ENCODE data around the gene OR7C2. TPM values are rescaled to one million over a fixed set of nuclear protein-coding genes. Genes with fewer than 3 reads are reported as not detected.

Gene OR7C2
- total and polyA plus RNA-seq, 2 of the 8 experiments (the other 6 are each of a cell fraction or from before 2014, with no cell fraction given), result not detected

- POLR2A ChIA-PET (ENCODE audit: partially characterized antibody), result no interaction called here
- TF ChIP-seq PHF8 (conservative IDR thresholded peaks at IDR 0.05; ENCODE audit: low read depth, low read length) (no peak), POU5F1 (IDR thresholded peaks at IDR 0.05; ENCODE audit: low read depth, low read length) (no peak), CTCF (IDR thresholded peaks at IDR 0.05; ENCODE audit: control extremely low read depth in 1 of 3, insufficient read depth in 1 of 3, low read depth in 1 of 3, low read length in 3 of 3) (no peak), CHD1 (IDR thresholded peaks at IDR 0.05; ENCODE audit: low read depth, low read length) (no peak), TCF12 (IDR thresholded peaks at IDR 0.05; ENCODE audit: low read depth, low read length) (no peak), KDM1A (IDR thresholded peaks at IDR 0.05; ENCODE audit: borderline replicate concordance, low read length) (no peak), FOSL1 (IDR thresholded peaks at IDR 0.05; ENCODE audit: insufficient read depth, low read depth, low read length) (no peak), MAX (IDR thresholded peaks at IDR 0.05) (no peak), RXRA (IDR thresholded peaks at IDR 0.05; ENCODE audit: insufficient read depth, low read depth, low read length) (no peak), TAF1 (IDR thresholded peaks at IDR 0.05; ENCODE audit: low read depth, low read length) (no peak), NRF1 (IDR thresholded peaks at IDR 0.05; ENCODE audit: low read depth, low read length) (no peak), TEAD4 (IDR thresholded peaks at IDR 0.05; ENCODE audit: low read depth, low read length) (no peak), JUN (IDR thresholded peaks at IDR 0.05; ENCODE audit: low read depth, low read length) (no peak)
These were observed 30.2 kb downstream of the OR7C2 start for GRCh38 chr19:14971474-14971873.

More at GRCh38 chr19:14971474-14971873, 30.2 kb downstream of the OR7C2 start:
- H3K79me1 ChIP-seq (ENCODE audit: low read depth, low read length), result no peaks in the 10 kb centered on the region
- no peaks in the 10 kb centered on the region for H3K9me3 ChIP-seq (ENCODE audit: insufficient read depth in 2 of 2, low read depth in 1 of 2, low read length in 1 of 2)
- H3K27me3 ChIP-seq (replicated peaks in 1 of 4; ENCODE audit: control insufficient read depth in 3 of 4, extremely low read depth in 1 of 4, insufficient read depth in 3 of 4, low read length in 3 of 4), result no peaks in the 10 kb centered on the region
- peaks cover 0 to 5% (median 0%) of the 10 kb centered on the region in 4 experiments; a peak in 1 of 8 replicates for H3K36me3 ChIP-seq (ENCODE audit: control insufficient read depth in 2 of 4, insufficient read depth in 4 of 4, low read length in 3 of 4)
- H3K4me2 ChIP-seq (ENCODE audit: insufficient read depth in 1 of 2, low read depth in 2 of 2, low read length in 2 of 2), result no peak overlapping the region
- no peaks in the 10 kb centered on the region for H3K23me2 ChIP-seq (ENCODE audit: low read depth, low read length)
- no peak overlapping the region for H2AFZ ChIP-seq (ENCODE audit: low read length)
- no peak overlapping the region for H3K27ac ChIP-seq (ENCODE audit: low read depth, low read length)
- no peak overlapping the region for H3K4me3 ChIP-seq (ENCODE audit: extremely low read depth in 1 of 4, insufficient read depth in 2 of 4, low read depth in 3 of 4, low read length in 4 of 4)
- H4K8ac ChIP-seq (ENCODE audit: extremely low read depth, insufficient read depth, low read length), result no peak overlapping the region
- no peak overlapping the region for H3K14ac ChIP-seq (ENCODE audit: insufficient read length)
- WGBS, 2 experiments (ENCODE audit: extremely low coverage in 1 of 2, insufficient coverage in 1 of 2, insufficient read length in 1 of 2, insufficient replicate concordance in 2 of 2, low coverage in 1 of 2, low lambda C conversion rate in 2 of 2, missing lambda C conversion rate in 1 of 2), result 83% methylated on average over 7 of the region's 7 CpGs; no CpG with 5 or more reads in 1 of the 2 experiments
- no peak overlapping the region for H2BK12ac ChIP-seq (ENCODE audit: low read depth, low read length)
- H3K9ac ChIP-seq (replicated peaks in 1 of 4; ENCODE audit: extremely low read depth in 1 of 4, low read depth in 3 of 4, low read length in 3 of 4), result no peak overlapping the region
- no peak overlapping the region for H3K18ac ChIP-seq (ENCODE audit: extremely low read depth, low read length)
- H3K4me1 ChIP-seq (replicated peaks in 1 of 4; ENCODE audit: control insufficient read depth in 3 of 4, insufficient read depth in 4 of 4, low read length in 3 of 4), result no peaks in the 10 kb centered on the region
- no peak overlapping the region for H2BK15ac ChIP-seq (ENCODE audit: low read length)
- H3K56ac ChIP-seq (replicated peaks; ENCODE audit: insufficient read length, low read depth, low read length), result no peak overlapping the region
- CTCF ChIA-PET (ENCODE audit: partially characterized antibody), result no interaction called here
- H2BK120ac ChIP-seq (replicated peaks; ENCODE audit: low read depth, low read length), result no peak overlapping the region
- H2BK20ac ChIP-seq (ENCODE audit: low read length), result no peak overlapping the region
- H3K23ac ChIP-seq (ENCODE audit: insufficient read length), result no peak overlapping the region
- H3K4ac ChIP-seq (replicated peaks; ENCODE audit: insufficient read length, low read depth, low read length), result no peak overlapping the region
- H2AK5ac ChIP-seq (ENCODE audit: low read depth, low read length), result no peak overlapping the region
- H4K91ac ChIP-seq (replicated peaks; ENCODE audit: insufficient read length, low read length), result no peak overlapping the region
- no peak overlapping the region for H4K5ac ChIP-seq (ENCODE audit: insufficient read length, low read depth, low read length)
- peaks cover 0 to 1% of the 10 kb centered on the region in 2 experiments for H4K20me1 ChIP-seq (replicated peaks in 1 of 2; ENCODE audit: control insufficient read depth in 1 of 2, insufficient read depth in 2 of 2, low read length in 2 of 2)
- no peaks in the 10 kb centered on the region for H3K79me2 ChIP-seq (ENCODE audit: control insufficient read depth in 1 of 2, insufficient read depth in 2 of 2, low read length in 2 of 2)
- no peak overlapping the region for H2BK5ac ChIP-seq (ENCODE audit: low read depth, low read length)
- FAIRE-seq, result no peak
- DNase-seq (ENCODE audit: low read depth in 1 of 2, low spot score in 2 of 2), result no peak
